GM13976 (cell line): Measurements from ENCODE around the gene TOP1.
A peak's percentile ranks its signal among the peaks of the same experiment; 100 is the strongest.

Experiments used
- DNase-seq: peaks from one replicate; pipeline ENCODE4 v3.0.0; 2012; ENCODE audit warnings: low spot score
- CTCF ChIP-seq: IDR thresholded peaks from 2 replicates; pipeline ENCODE4 v1.5.1; 2012; ENCODE audit warnings: borderline replicate concordance, mild to moderate bottlenecking; ENCODE audit not compliant: insufficient read depth; ENCODE audit errors: extremely low read depth, missing control alignments, control extremely low read depth
- in situ Hi-C: fragments of 300-500 bp; cut with MboI; formaldehyde crosslinking; loops from one replicate; pipeline ENCODE4 v1.12.0; 2022; ENCODE audit warnings: low sequenced_read_pairs, mixed read lengths, inconsistent platforms; ENCODE audit not compliant: unreplicated experiment

Gene TOP1

GRCh38 chr20:41007481-41007880, 21.1 kb upstream of the TOP1 start:
- TF ChIP-seq CTCF, result no peak
- DNase-seq, result no peak
- in situ Hi-C loops, result no loop called here

- TF ChIP-seq CTCF, result no peak
- in situ Hi-C loops, result no loop called here
- DNase-seq, result no peak
Measured at GRCh38 chr20:41009946-41010345, 18.7 kb upstream of the TOP1 start.

- peak; percentile 79 for DNase-seq
- in situ Hi-C loops, result no loop called here
- no peak for TF ChIP-seq CTCF
Measured at GRCh38 chr20:41011551-41012067, 17.0 kb upstream of the TOP1 start.

- no peak for TF ChIP-seq CTCF
- in situ Hi-C loops, result no loop called here
- no peak for DNase-seq
Measured at GRCh38 chr20:41014561-41015088, 14.0 kb upstream of the TOP1 start.

GRCh38 chr20:41017448-41018042, 11.1 kb upstream of the TOP1 start:
- in situ Hi-C loops, result no loop called here
- no peak for TF ChIP-seq CTCF
- DNase-seq, result no peak

GRCh38 chr20:41018153-41018552, 10.5 kb upstream of the TOP1 start:
- TF ChIP-seq CTCF, result no peak
- no peak for DNase-seq
- in situ Hi-C loops, result no loop called here
